ENCODE measurements around the gene ADAMTS9. TPM values are rescaled to one million over a fixed set of nuclear protein-coding genes. Genes with fewer than 3 reads are reported as not detected.

The ADAMTS9 gene
- total RNA-seq, 1 experiment from 2014 or later, result 0.46 TPM

DNA sequence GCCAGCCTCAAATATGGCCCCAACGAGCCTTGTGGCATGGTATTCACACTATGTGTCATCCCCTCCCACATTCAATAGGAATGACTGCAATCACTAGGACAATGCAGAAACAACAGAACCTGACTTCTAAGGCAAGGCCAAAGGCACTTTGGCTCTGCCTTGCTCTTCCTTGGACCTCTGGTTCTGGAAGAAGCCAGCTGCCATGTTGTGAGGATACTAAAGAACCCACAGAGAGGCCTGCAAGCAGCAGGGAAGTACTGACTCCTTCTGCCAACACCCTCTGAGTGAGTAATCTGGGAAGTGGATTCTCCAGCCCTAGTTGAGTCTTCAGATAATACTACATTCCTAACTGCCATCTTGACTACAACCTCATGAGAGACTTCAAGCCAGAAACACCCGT lies 64.7 kb downstream of the ADAMTS9 start:
- no peaks in the 10 kb centered on the region; the same call in 1 of the 2 replicates for H3K27me3 Mint-ChIP-seq (ENCODE audit: low read depth)
- no peak overlapping the region for H2BK20ac ChIP-seq (ENCODE audit: low read depth, low read length, poor library complexity, severe bottlenecking)
- H2AFZ ChIP-seq (ENCODE audit: low read length), result no peak overlapping the region
- no peak overlapping the region for H4K5ac ChIP-seq (ENCODE audit: insufficient read length, low read depth, low read length)
- no peak overlapping the region for H2BK120ac ChIP-seq (ENCODE audit: low read depth, low read length, poor library complexity, severe bottlenecking)
- peaks cover 0 to 7% (median 2%) of the 10 kb centered on the region in 3 experiments; a peak in 4 of 7 replicates for H3K36me3 Mint-ChIP-seq (ENCODE audit: insufficient read depth in 1 of 3, low read depth in 3 of 3)
- TF ChIP-seq, protein P1, sequence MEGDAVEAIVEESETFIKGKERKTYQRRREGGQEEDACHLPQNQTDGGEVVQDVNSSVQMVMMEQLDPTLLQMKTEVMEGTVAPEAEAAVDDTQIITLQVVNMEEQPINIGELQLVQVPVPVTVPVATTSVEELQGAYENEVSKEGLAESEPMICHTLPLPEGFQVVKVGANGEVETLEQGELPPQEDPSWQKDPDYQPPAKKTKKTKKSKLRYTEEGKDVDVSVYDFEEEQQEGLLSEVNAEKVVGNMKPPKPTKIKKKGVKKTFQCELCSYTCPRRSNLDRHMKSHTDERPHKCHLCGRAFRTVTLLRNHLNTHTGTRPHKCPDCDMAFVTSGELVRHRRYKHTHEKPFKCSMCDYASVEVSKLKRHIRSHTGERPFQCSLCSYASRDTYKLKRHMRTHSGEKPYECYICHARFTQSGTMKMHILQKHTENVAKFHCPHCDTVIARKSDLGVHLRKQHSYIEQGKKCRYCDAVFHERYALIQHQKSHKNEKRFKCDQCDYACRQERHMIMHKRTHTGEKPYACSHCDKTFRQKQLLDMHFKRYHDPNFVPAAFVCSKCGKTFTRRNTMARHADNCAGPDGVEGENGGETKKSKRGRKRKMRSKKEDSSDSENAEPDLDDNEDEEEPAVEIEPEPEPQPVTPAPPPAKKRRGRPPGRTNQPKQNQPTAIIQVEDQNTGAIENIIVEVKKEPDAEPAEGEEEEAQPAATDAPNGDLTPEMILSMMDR (conservative IDR thresholded peaks at IDR 0.05), result no peak
- no peak overlapping the region for H3K4me3 Mint-ChIP-seq
- no peaks in the 10 kb centered on the region for H3K23me2 ChIP-seq (ENCODE audit: insufficient read length, low read depth, low read length, poor library complexity, severe bottlenecking)
- H3K4me1 Mint-ChIP-seq, result peaks cover 16 to 22% of the 10 kb centered on the region in 2 experiments
- no peaks in the 10 kb centered on the region for H3K9me3 ChIP-seq (ENCODE audit: control insufficient read depth, low read depth, low read length)
- no peak overlapping the region for H3K27ac ChIP-seq (ENCODE audit: insufficient read length, low read depth, low read length)
- H3T11ph ChIP-seq (ENCODE audit: low read length), result no peak overlapping the region
- no peak overlapping the region for H3K23ac ChIP-seq (ENCODE audit: insufficient read length, low read depth, low read length)
- no peaks in the 10 kb centered on the region for H4K20me1 ChIP-seq (ENCODE audit: control insufficient read depth, insufficient read depth, insufficient read length)
- H2BK5ac ChIP-seq (ENCODE audit: insufficient read length, low read length), result no peak overlapping the region
- H4K8ac ChIP-seq (replicated peaks; ENCODE audit: insufficient read length, low read depth, low read length), result no peak overlapping the region
- H3K18ac ChIP-seq (ENCODE audit: insufficient read length, low read depth, low read length), result no peak overlapping the region
- H2BK15ac ChIP-seq (ENCODE audit: low read depth, low read length), result no peak overlapping the region
- H3K4me2 ChIP-seq (ENCODE audit: insufficient read depth, insufficient read length, low read length), result no peak overlapping the region
- no peak for DNase-seq
- H3K9me3 Mint-ChIP-seq, result peaks cover 2 to 3% of the 10 kb centered on the region in 2 experiments; a peak in 1 of 5 replicates
- H2AK5ac ChIP-seq (ENCODE audit: insufficient read length, low read length), result no peak overlapping the region
- no peak overlapping the region for H3K56ac ChIP-seq (ENCODE audit: insufficient read length, low read depth, low read length)
- H3K4ac ChIP-seq (ENCODE audit: low read depth, low read length), result no peak overlapping the region
- H3K4me1 ChIP-seq (ENCODE audit: insufficient read depth, low read length), result peaks cover 6% of the 10 kb centered on the region; the same call in 1 of the 2 replicates
- no peak overlapping the region for H3K14ac ChIP-seq (ENCODE audit: insufficient read depth, low read length)
- H3K27ac Mint-ChIP-seq, result no peak overlapping the region
- no peaks in the 10 kb centered on the region for H3K79me2 ChIP-seq (ENCODE audit: insufficient read depth, low read length)
- WGBS (ENCODE audit: extremely low coverage, insufficient read length, low lambda C conversion rate), result no CpG with 5 or more reads among the region's 2 CpGs
- H3K27me3 ChIP-seq (ENCODE audit: insufficient read depth, low read length), result no peaks in the 10 kb centered on the region
- H3K9ac ChIP-seq (ENCODE audit: extremely low read depth, insufficient read length, low read length), result no peak overlapping the region
- no peak overlapping the region for H2BK12ac ChIP-seq (ENCODE audit: insufficient read length, low read depth, low read length)
- no peak overlapping the region for H4K91ac ChIP-seq (ENCODE audit: insufficient read length, low read depth, low read length)
- no peaks in the 10 kb centered on the region for H3K79me1 ChIP-seq (ENCODE audit: insufficient read depth, low read depth, low read length, poor library complexity, severe bottlenecking)
